Right lobe of liver (tissue), 6 donors: ENCODE data around the gene ITPR1. TPM values are rescaled to one million over a fixed set of nuclear protein-coding genes. Genes with fewer than 3 reads are reported as not detected.
"Not testable (repeated sequence)": the region's sequence is repeated elsewhere in the genome, so short reads cannot be mapped to it uniquely, and the experiment has no call there.

Experiments
- ATAC-seq, 4 donors: fragments of 200-7000 bp; cut with Tn5 transposase; one replicate each; pipeline ENCODE4 v1.9.1; 2020; ENCODE audit warnings: mild to moderate bottlenecking in 4 of 4, moderate library complexity in 4 of 4
- DNase-seq, 3 donors: peaks; one replicate each; pipeline ENCODE4 v3.0.0-alpha.2; 2020
- H3K27ac ChIP-seq, 3 donors: fragments of 200-600 bp; one replicate each; pipeline ENCODE4 v1.8.0; 2022
- H3K27me3 ChIP-seq, 2 donors: fragments of 200-600 bp; one replicate each; pipeline ENCODE4 v1.8.0; 2022
- H3K36me3 ChIP-seq, 4 donors: fragments of 200-600 bp; sonication (generic) in 1 of 4; one replicate each; pipeline versions ENCODE4 v1.5.1 to v1.8.0; 2017 to 2022; ENCODE audit warnings: control low read depth in 1 of 4
- H3K4me1 ChIP-seq, 4 donors: fragments of 200-600 bp; sonication (generic) in 1 of 4; one replicate each; pipeline versions ENCODE4 v1.5.1 to v1.8.0; 2017 to 2022; ENCODE audit warnings: control low read depth in 1 of 4
- H3K4me3 ChIP-seq, 3 donors: fragments of 200-600 bp; one replicate each; pipeline ENCODE4 v1.8.0; 2022
- H3K9me3 ChIP-seq, 4 donors: fragments of 200-600 bp; sonication (generic) in 1 of 4; one replicate each; pipeline versions ENCODE4 v1.5.1 to v1.8.0; 2017 to 2022; ENCODE audit warnings: control low read depth in 1 of 4
- CTCF ChIP-seq, 4 donors: fragments of 200-600 bp in 3 of 4; fragments of 450-650 bp in 1 of 4; IDR thresholded peaks; one replicate each; pipeline versions ENCODE4 v1.5.1 to v1.8.0; 2016 to 2022; ENCODE audit warnings: antibody characterized with exemption in 4 of 4, mild to moderate bottlenecking in 2 of 4
- POLR2A ChIP-seq: fragments of 450-650 bp; IDR thresholded peaks from one replicate; pipeline ENCODE4 v1.6.1; 2017; ENCODE audit warnings: antibody characterized with exemption, mild to moderate bottlenecking
- WGBS: methylation state at CpG from one replicate; pipeline ENCODE4 v1.1.6; 2018; ENCODE audit warnings: low coverage, low lambda C conversion rate; ENCODE audit not compliant: insufficient coverage; ENCODE audit errors: missing lambda C conversion rate; 5-methylcytosine and 5-hydroxymethylcytosine counted together
- intact Hi-C, 2 donors: fragments of 100-400 bp; cut with DNase I; formaldehyde crosslinking; loops; one replicate each; pipeline versions ENCODE4 v1.11.2 to v1.14.1; 2022
- total RNA-seq, 6 experiments: library from RNA; depleted of rRNA in 2 of 6; stranded (reverse); fragments of >200 nt in 2 of 6; fragmentation: NEBNext Ultra II Directional in 3 of 6; extraction: Animal tissue kit (Norgen Biotek cat#: 25700) in 3 of 6; gene quantifications; one replicate each; pipeline versions ENCODE4 v1.1.0 to v1.2.4, GENCODE V29; 2016 to 2023
- donor health status: DM: no; HTN: yes; CAD: no.
- donor health status: DM: no; HTN: no; CAD: no.
- donor health status: DM: no; HTN: no; CAD: no.
- donor health status: DM: no; HTN: yes; CAD: no.
- donor health status: DM: no; HTN: yes; CAD: no.

Gene ITPR1
- total RNA-seq, 6 experiments from 2014 or later, result 6.5 to 16.2 (median 11.5) TPM

DNA sequence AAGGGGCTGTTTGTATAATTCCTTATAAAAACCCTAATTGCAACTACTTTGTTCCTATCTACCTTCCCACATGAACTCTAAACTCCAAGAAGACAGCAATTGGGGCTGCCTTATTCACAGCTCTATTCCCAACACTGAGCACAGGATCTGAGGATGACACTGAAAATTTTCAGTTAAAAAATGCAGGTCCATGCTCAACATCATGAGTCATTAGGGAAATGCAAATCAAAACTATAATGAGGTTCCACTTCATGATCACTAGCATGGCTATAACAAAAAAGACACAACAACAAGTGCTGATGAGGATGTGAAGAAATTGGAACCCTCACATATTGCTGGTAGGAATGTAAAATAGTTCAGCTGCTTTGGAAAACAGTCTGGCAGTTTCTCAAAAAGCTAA lies 39.0 kb upstream of the ITPR1 start:
- intact Hi-C loops, result no loop called here
- no peaks in the 10 kb centered on the region for H3K27me3 ChIP-seq
- DNase-seq, result no peak
- TF ChIP-seq POLR2A (no peak), CTCF (IDR thresholded peaks at IDR 0.05) (no peak)
- H3K4me1 ChIP-seq, result no peaks in the 10 kb centered on the region
- no peak for ATAC-seq
- H3K36me3 ChIP-seq, result peaks cover 0 to 3% (median 0%) of the 10 kb centered on the region in 4 donors
- H3K9me3 ChIP-seq, result no peaks in the 10 kb centered on the region
- H3K27ac ChIP-seq, result no peak overlapping the region
- no peak overlapping the region for H3K4me3 ChIP-seq

DNA sequence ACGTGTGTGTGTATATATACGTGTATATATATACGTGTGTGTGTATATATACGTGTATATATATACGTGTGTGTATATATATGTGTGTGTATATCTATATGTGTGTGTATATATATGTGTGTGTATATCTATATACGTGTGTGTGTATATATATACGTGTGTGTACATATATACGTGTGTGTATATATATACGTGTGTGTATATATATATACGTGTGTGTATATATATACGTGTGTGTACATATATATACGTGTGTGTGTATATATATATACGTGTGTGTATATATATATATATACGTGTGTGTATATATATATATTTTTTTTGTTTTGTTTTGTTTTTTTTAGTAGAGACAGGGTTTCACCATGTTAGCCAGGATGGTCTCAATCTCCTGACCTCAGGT lies 36.4 kb upstream of the ITPR1 start:
- ATAC-seq, DNase-seq, H3K27me3 ChIP-seq, H3K9me3 ChIP-seq, H3K36me3 ChIP-seq, H3K4me3 ChIP-seq, H3K4me1 ChIP-seq, H3K27ac ChIP-seq, intact Hi-C loops: not testable (repeated sequence)
- WGBS, result 90% methylated on average over 14 of the region's 14 CpGs

GRCh38 chr3:4458961-4459360 lies 34.2 kb upstream of the ITPR1 start:
- no peak overlapping the region for H3K27ac ChIP-seq
- no peaks in the 10 kb centered on the region for H3K4me1 ChIP-seq
- DNase-seq (no peak), ATAC-seq (no peak)
- 96% methylated on average over 3 of the region's 3 CpGs for WGBS
- intact Hi-C loops, result no loop called here
- no peaks in the 10 kb centered on the region for H3K9me3 ChIP-seq
- TF ChIP-seq POLR2A (no peak), CTCF (IDR thresholded peaks at IDR 0.05) (no peak)
- no peaks in the 10 kb centered on the region for H3K27me3 ChIP-seq
- no peak overlapping the region for H3K4me3 ChIP-seq
- H3K36me3 ChIP-seq, result no peaks in the 10 kb centered on the region

- Histone ChIP-seq H3K27ac (no peak overlapping the region), H3K9me3 (no peaks in the 10 kb centered on the region), H3K27me3 (no peaks in the 10 kb centered on the region), H3K4me1 (no peaks in the 10 kb centered on the region), H3K36me3 (no peaks in the 10 kb centered on the region), H3K4me3 (no peak overlapping the region)
- ATAC-seq (no peak), DNase-seq (no peak)
- intact Hi-C loops, result no loop called here
- TF ChIP-seq CTCF (IDR thresholded peaks at IDR 0.05) (no peak), POLR2A (no peak)
- 91% methylated on average over 4 of the region's 4 CpGs for WGBS
Observed at GRCh38 chr3:4460334-4460733, 32.8 kb upstream of the ITPR1 start.

DNA sequence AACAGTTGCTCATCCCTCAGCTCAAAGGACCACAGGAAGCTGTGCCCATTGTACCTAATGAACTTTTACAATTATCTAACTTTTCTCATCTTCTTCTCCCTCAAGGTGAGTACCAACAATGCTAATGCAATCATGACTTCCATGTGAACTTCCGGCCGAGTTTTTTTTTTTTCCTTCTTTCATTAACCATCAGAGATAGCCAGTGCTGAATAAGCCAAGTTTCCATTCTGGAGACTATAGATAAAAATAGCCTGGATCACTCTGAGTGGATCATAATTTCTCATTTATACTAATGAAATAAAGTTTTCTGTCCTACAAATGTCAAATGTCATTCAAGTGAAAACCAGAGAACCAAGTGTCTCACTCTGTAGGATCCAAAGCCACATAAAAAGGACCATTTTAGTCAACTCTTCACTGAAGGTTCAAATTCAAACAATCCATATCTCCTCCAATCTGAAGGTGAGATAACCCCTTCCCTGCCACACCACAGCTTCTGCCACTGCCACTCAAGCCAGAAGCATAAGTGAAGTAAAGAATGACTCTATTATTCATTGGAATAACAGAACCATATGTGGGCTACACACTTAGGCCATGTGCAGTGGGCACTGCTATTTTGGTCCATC lies 31.6 kb upstream of the ITPR1 start:
- no peak overlapping the region for H3K27ac ChIP-seq
- ATAC-seq, result no peak
- no peak for TF ChIP-seq CTCF (IDR thresholded peaks at IDR 0.05)
- no peak for TF ChIP-seq POLR2A
- no peak overlapping the region for H3K4me3 ChIP-seq
- H3K27me3 ChIP-seq, result no peaks in the 10 kb centered on the region
- 56% methylated on average over 2 of the region's 2 CpGs for WGBS
- no peaks in the 10 kb centered on the region for H3K9me3 ChIP-seq
- no peaks in the 10 kb centered on the region for H3K36me3 ChIP-seq
- no peak for DNase-seq
- peaks cover 0 to 9% (median 0%) of the 10 kb centered on the region in 4 donors for H3K4me1 ChIP-seq
- intact Hi-C loops, result no loop called here
